ENCODE data around the gene KDF1.

KDF1 gene

GRCh38 chr1:27005166-27005530 is 44.9 kb upstream of the KDF1 start:
- H3K4me3 ChIP-seq (ENCODE audit: low read depth, low read length) = no peak overlapping the region
- CTCF ChIA-PET = interaction anchor here (1.1 to 1.5 kb wide), 2 partner anchors 10 to 38 kb away, joined by 3 to 11 read pairs; no protein-coding TSS in a partner anchor
- no peak for TF ChIP-seq CTCF (IDR thresholded peaks at IDR 0.05; ENCODE audit: insufficient read depth, low read length, missing control alignments)
- POLR2A ChIA-PET = interaction anchor here (1.0 kb wide), 1 partner anchor 11 kb away, joined by 5 read pairs; the partner anchor contains the start of gene TRNP1
- DNase-seq (ENCODE audit: low read depth, low spot score) = no peak

GRCh38 chr1:27004471-27005165 is 44.4 kb upstream of the KDF1 start:
- no peak for TF ChIP-seq CTCF (IDR thresholded peaks at IDR 0.05; ENCODE audit: insufficient read depth, low read length, missing control alignments)
- ChIA-PET POLR2A (interaction anchor here (0.7 to 1.0 kb wide), 2 partner anchors 11 to 17 kb away, joined by 3 to 5 read pairs; partner anchors contain the start of gene TRNP1), CTCF (interaction anchor here (1.1 to 1.5 kb wide), 2 partner anchors 9 to 38 kb away, joined by 3 to 11 read pairs; no protein-coding TSS in a partner anchor)
- H3K4me3 ChIP-seq (ENCODE audit: low read depth, low read length) = no peak overlapping the region
- no peak for DNase-seq (ENCODE audit: low read depth, low spot score)

- no peak for TF ChIP-seq CTCF (IDR thresholded peaks at IDR 0.05; ENCODE audit: insufficient read depth, low read length, missing control alignments)
- ChIA-PET POLR2A (interaction anchor here (0.7 to 1.0 kb wide), 2 partner anchors 10 to 17 kb away, joined by 3 to 5 read pairs; partner anchors contain the start of gene TRNP1), CTCF (interaction anchor here (1.5 kb wide), 1 partner anchor 8 kb away, joined by 11 read pairs; no protein-coding TSS in a partner anchor)
- no peak for DNase-seq (ENCODE audit: low read depth, low spot score)
- H3K4me3 ChIP-seq (ENCODE audit: low read depth, low read length) = no peak overlapping the region
Measured at GRCh38 chr1:27003745-27004470, 43.6 kb upstream of the KDF1 start.

- DNase-seq (ENCODE audit: low read depth, low spot score) = no peak
- ChIA-PET CTCF (interaction anchor here (0.6 to 9.7 kb wide), 6 partner anchors 8 to 94 kb away, joined by 3 to 122 read pairs (median 39); partner anchors contain the start of gene TENT5B), POLR2A (interaction anchor here (0.6 to 3.1 kb wide), 2 partner anchors 11 to 1110 kb away, joined by 3 to 11 read pairs; partner anchors contain the start of gene TENT5B)
- no peak for TF ChIP-seq CTCF (IDR thresholded peaks at IDR 0.05; ENCODE audit: insufficient read depth, low read length, missing control alignments)
- no peak overlapping the region for H3K4me3 ChIP-seq (ENCODE audit: low read depth, low read length)
Measured at GRCh38 chr1:27001570-27002360, 41.5 kb upstream of the KDF1 start.

GRCh38 chr1:27000817-27001460 is 40.7 kb upstream of the KDF1 start:
- CTCF ChIA-PET = interaction anchor here (2.3 to 9.7 kb wide), 4 partner anchors 9 to 95 kb away, joined by 9 to 122 read pairs (median 95); partner anchors contain the start of gene TENT5B
- peak; percentile 74 for DNase-seq (ENCODE audit: low read depth, low spot score)
- no peak for TF ChIP-seq CTCF (IDR thresholded peaks at IDR 0.05; ENCODE audit: insufficient read depth, low read length, missing control alignments)
- H3K4me3 ChIP-seq (ENCODE audit: low read depth, low read length) = no peak overlapping the region
- POLR2A ChIA-PET = interaction anchor here (0.6 to 3.1 kb wide), 2 partner anchors 12 to 1109 kb away, joined by 3 to 11 read pairs; partner anchors contain the start of gene TENT5B
